Activated naive CD8-positive, alpha-beta T cell (primary cell): ENCODE results near the gene USP19.

Experiments
- H3K27ac Mint-ChIP-seq: one replicate; pipeline ENCODE4 v1.8.0; 2021; ENCODE audit warnings: mixed read lengths
- H3K27me3 Mint-ChIP-seq: one replicate; pipeline ENCODE4 v1.8.0; 2021; ENCODE audit warnings: mixed read lengths
- H3K36me3 Mint-ChIP-seq: one replicate; pipeline ENCODE4 v1.8.0; 2021; ENCODE audit warnings: mixed read lengths
- H3K4me1 Mint-ChIP-seq: one replicate; pipeline ENCODE4 v1.8.0; 2021; ENCODE audit warnings: low read depth, mixed read lengths
- H3K4me3 Mint-ChIP-seq: one replicate; pipeline ENCODE4 v1.8.0; 2021; ENCODE audit warnings: mild to moderate bottlenecking, mixed read lengths
- H3K9me3 Mint-ChIP-seq: one replicate; pipeline ENCODE4 v1.8.0; 2021; ENCODE audit warnings: low read depth, mixed read lengths

Gene USP19

DNA sequence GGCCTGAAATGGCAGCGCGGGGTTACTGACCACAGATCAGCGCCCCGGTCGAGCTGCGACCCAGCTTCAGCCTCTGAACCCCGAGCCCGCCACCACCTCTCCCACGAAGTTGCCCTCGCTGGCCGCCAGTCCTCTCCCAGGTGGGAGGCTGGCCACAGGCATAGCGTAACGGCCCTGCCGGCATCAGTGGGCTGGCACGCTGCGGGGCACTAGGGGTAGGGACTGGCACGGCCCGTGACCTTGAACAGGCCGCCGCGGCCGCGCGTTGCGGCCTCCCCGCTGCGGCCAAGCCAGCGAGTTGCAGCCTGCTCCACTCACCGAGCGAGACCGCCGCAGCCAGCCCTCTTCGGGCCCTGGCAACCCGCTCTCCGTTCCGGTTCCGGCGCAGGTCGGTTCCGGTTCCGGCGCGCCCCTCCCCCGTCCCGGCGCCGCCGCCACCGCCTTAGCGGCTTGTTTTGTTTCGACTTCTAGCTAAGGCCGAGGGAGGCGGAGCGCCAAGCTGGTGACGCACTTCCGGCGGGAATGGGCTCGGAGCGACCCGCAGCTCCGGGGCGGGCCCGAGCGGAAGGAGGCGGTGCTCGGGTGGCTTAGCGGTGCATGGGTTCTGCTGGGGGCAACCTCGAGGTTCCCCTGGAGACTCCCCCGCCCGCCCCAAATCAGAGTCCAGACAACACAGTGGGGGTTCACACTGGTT is at the start of gene USP19:
TSS of gene USP19 (minus strand) at position 386 of the 694 bp plus-strand sequence. CDS start 1,678 bp downstream, outside the sequence.
- Mint-ChIP-seq H3K36me3 (peaks cover 3% of the 10 kb centered on the region), H3K9me3 (no peaks in the 10 kb centered on the region), H3K4me3 (peak within 1 kb of the TSS; percentile 90), H3K27ac (peak within 1 kb of the TSS; percentile 90), H3K4me1 (peaks cover 19% of the 10 kb centered on the region), H3K27me3 (no peaks in the 10 kb centered on the region)

DNA sequence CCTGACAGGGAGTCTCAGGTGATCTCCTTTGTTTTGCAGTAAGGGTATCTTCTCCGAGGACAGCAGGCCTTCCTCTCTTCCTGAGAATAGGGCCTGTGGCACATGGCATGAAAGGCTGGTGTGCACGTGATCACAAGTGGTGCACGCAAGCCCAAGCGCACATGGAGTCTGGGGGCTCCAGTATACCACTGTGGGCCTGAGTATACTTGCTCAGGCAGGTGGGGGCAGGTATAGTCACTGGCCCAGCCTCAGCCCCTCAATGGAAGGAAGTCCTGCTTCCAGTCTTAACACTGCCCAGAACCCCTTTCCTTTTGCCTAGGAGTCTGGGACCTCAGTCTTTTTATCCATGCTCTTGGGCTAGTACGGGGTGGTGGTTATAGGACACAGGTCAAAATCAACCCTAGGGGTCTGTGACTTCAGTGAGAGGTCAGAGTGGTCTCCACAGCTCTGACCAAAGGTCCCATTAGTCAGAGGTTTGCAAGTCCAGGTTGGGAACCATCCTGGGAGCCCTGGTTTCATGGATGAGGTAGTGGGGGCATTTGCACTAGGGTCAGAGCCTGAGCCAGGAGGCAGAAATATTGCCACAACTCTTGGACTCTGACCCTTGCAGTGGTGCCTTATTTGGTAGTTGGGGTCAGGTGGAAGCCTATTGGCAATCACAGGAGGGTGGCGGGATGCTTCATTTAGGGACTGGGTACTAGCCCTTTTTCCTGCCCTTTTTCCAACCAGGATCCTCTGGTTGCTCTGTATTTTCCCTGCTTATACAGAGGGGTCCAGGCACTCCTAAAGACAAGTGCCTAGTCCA is 46.3 kb upstream of the USP19 start:
- Mint-ChIP-seq H3K9me3 (no peaks in the 10 kb centered on the region), H3K4me3 (peak overlapping the region; percentile 84), H3K27me3 (no peaks in the 10 kb centered on the region), H3K27ac (peak overlapping the region; percentile 92), H3K4me1 (peaks cover 43% of the 10 kb centered on the region), H3K36me3 (peaks cover 9% of the 10 kb centered on the region)

GRCh38 chr3:49165771-49166751 is 45.4 kb upstream of the USP19 start, which contains the start of gene CCDC71:
Gene CCDC71, minus strand, starts transcription at chr3:49166331. Its CDS starts 2,123 bp downstream, at chr3:49164208.
- H3K4me1 Mint-ChIP-seq, result peaks cover 43% of the 10 kb centered on the region
- no peaks in the 10 kb centered on the region for H3K9me3 Mint-ChIP-seq
- H3K27ac Mint-ChIP-seq, result peak within 1 kb of the TSS; percentile 94
- peaks cover 9% of the 10 kb centered on the region for H3K36me3 Mint-ChIP-seq
- H3K4me3 Mint-ChIP-seq, result peak within 1 kb of the TSS; percentile 94
- no peaks in the 10 kb centered on the region for H3K27me3 Mint-ChIP-seq

- no peaks in the 10 kb centered on the region for H3K9me3 Mint-ChIP-seq
- H3K36me3 Mint-ChIP-seq, result peaks cover 9% of the 10 kb centered on the region
- peak overlapping the region; percentile 94 for H3K4me3 Mint-ChIP-seq
- H3K4me1 Mint-ChIP-seq, result peaks cover 36% of the 10 kb centered on the region
- peak overlapping the region; percentile 94 for H3K27ac Mint-ChIP-seq
- no peaks in the 10 kb centered on the region for H3K27me3 Mint-ChIP-seq
These were observed 44.5 kb upstream of the USP19 start for GRCh38 chr3:49164983-49165720.

DNA sequence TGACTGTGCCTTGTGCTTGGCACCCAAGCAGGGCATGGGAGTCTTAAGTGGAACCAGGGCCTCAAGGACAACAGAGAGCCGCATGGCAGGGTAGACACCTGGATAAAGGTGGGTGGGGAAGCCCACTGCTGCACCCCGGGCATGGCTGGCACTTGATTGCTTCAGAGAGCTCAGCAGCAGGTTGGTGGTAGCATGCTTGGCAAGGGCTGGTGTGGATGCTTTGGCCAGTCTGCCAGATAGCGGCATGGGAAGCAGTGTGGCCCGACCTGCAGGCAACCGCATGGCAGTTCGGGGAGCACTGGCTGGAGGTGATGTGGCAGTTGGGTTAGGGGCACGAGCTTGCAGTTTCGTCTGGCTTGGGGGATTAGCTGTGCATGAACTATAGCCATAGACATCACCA is 43.0 kb upstream of the USP19 start:
- Mint-ChIP-seq H3K9me3 (no peaks in the 10 kb centered on the region), H3K36me3 (peaks cover 9% of the 10 kb centered on the region), H3K27me3 (no peaks in the 10 kb centered on the region), H3K4me3 (peak overlapping the region; percentile 94), H3K4me1 (peaks cover 33% of the 10 kb centered on the region), H3K27ac (peak overlapping the region; percentile 94)

DNA sequence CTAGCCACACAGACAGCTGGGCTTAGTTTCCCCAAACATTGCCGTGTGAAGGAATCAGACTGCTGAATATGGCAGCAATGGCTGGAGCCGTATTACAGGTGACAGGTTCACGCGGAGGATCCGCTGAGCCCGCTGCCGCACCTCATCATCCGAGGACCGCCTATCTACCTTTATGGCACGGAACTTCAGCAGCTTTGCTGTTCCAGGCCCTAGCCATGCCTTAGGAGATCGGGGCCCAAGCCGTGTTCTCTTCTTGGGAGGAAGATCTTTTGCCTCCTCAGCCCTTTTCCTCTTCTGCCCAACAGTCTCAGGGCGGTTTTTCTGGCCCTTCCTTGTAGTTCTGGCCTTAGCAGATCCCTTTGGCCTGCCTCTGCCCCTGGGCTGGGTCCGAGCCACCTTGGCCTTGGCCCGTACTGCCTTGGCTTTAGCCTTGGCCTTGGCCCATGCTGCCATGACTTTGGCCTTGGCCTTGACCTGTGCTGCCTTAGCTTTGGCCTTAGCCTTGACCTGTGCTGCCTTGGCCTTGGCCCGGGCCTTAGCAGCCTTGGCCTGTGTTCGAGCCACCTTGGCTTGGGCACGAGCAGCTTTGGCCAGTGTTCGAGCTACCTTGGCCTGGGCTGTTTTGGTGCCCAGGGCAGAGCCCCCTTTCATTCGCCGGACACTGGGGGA is 42.3 kb upstream of the USP19 start:
- H3K27ac Mint-ChIP-seq, result peak overlapping the region; percentile 10
- H3K4me3 Mint-ChIP-seq, result no peak overlapping the region
- peaks cover 35% of the 10 kb centered on the region for H3K4me1 Mint-ChIP-seq
- no peaks in the 10 kb centered on the region for H3K27me3 Mint-ChIP-seq
- H3K9me3 Mint-ChIP-seq, result no peaks in the 10 kb centered on the region
- peaks cover 9% of the 10 kb centered on the region for H3K36me3 Mint-ChIP-seq

GRCh38 chr3:49161808-49162530 is 41.3 kb upstream of the USP19 start:
- Mint-ChIP-seq H3K4me1 (peaks cover 35% of the 10 kb centered on the region), H3K27me3 (no peaks in the 10 kb centered on the region), H3K36me3 (peaks cover 9% of the 10 kb centered on the region), H3K4me3 (no peak overlapping the region), H3K9me3 (no peaks in the 10 kb centered on the region), H3K27ac (no peak overlapping the region)

- Mint-ChIP-seq H3K9me3 (no peaks in the 10 kb centered on the region), H3K4me1 (peaks cover 31% of the 10 kb centered on the region), H3K4me3 (no peak overlapping the region), H3K36me3 (peaks cover 9% of the 10 kb centered on the region), H3K27ac (peak overlapping the region; percentile 41), H3K27me3 (no peaks in the 10 kb centered on the region)
These were observed 40.6 kb upstream of the USP19 start for GRCh38 chr3:49161197-49161596.

DNA sequence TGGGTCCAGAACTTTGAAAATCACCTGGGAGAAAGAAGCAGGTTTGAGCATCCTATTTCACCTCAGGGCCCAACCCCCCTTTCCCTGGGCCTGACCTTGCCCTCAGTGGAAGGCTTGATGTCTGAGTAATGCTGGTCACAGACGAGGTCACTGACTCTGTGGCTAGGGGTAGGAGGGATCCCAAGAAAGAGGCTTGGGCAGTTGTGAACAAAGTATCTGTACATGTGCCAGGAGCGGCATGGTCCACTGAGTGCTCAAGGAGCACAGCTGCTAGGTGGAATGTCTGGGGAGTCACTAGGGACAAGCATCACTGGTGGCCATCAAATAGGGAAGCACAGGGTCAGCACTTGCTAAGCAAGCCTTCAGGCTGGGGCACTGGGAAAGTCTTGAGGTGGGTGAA is 38.2 kb upstream of the USP19 start:
- H3K4me1 Mint-ChIP-seq, result peaks cover 13% of the 10 kb centered on the region
- H3K4me3 Mint-ChIP-seq, result no peak overlapping the region
- H3K36me3 Mint-ChIP-seq, result peaks cover 2% of the 10 kb centered on the region
- no peaks in the 10 kb centered on the region for H3K9me3 Mint-ChIP-seq
- H3K27ac Mint-ChIP-seq, result no peak overlapping the region
- H3K27me3 Mint-ChIP-seq, result no peaks in the 10 kb centered on the region

- Mint-ChIP-seq H3K27ac (peak overlapping the region; percentile 30), H3K36me3 (no peaks in the 10 kb centered on the region), H3K4me3 (no peak overlapping the region), H3K9me3 (no peaks in the 10 kb centered on the region), H3K27me3 (no peaks in the 10 kb centered on the region), H3K4me1 (peaks cover 13% of the 10 kb centered on the region)
These were observed 37.6 kb upstream of the USP19 start for GRCh38 chr3:49158103-49158709.

- Mint-ChIP-seq H3K27ac (peak overlapping the region; percentile 29), H3K4me3 (no peak overlapping the region), H3K36me3 (no peaks in the 10 kb centered on the region), H3K27me3 (no peaks in the 10 kb centered on the region), H3K4me1 (peaks cover 10% of the 10 kb centered on the region), H3K9me3 (no peaks in the 10 kb centered on the region)
These were observed 36.7 kb upstream of the USP19 start for GRCh38 chr3:49157289-49157688.

DNA sequence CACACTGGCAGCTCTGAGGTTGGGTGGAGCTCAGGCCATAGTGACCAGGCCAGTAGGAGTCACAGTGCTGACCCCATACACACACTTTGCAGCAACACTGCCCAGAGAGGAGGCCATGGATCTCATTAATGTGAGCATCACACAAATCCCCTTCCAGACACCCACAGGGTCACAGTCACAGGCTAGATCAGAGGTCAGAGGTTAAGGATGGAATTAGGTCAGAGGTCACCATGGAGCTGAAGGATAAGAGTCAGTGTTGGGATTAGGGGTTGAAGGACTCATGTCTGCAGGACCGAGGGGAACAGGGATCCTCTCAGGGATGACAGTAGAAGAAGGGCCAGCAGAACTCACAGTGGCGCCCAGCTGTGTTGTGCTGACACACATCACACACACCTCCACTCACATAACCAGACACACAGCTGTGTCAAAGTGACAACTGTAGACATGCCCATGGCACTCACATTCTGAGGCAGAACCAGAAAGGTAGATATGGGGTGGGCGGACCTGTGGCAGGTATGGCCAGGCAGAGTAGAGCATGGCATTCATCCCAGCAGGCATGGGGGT is 32.8 kb upstream of the USP19 start:
- H3K4me1 Mint-ChIP-seq, result peaks cover 3% of the 10 kb centered on the region
- H3K36me3 Mint-ChIP-seq, result no peaks in the 10 kb centered on the region
- no peak overlapping the region for H3K27ac Mint-ChIP-seq
- no peak overlapping the region for H3K4me3 Mint-ChIP-seq
- H3K9me3 Mint-ChIP-seq, result no peaks in the 10 kb centered on the region
- no peaks in the 10 kb centered on the region for H3K27me3 Mint-ChIP-seq
